WTC11 (cell line): ENCODE measurements around the gene HNRNPAB. TPM values are rescaled to one million over a fixed set of nuclear protein-coding genes. Genes with fewer than 3 reads are reported as not detected.

Experiments
- ATAC-seq: fragments of 200-7000 bp; cut with Tn5 transposase; 2 replicates; pipeline ENCODE4 v1.10.0; 2021; ENCODE audit warnings: mild to moderate bottlenecking, moderate library complexity
- CTCF ChIA-PET: fragments of 300-600 bp; sonication (Branson Sonifier 250); formaldehyde crosslinking; loops from one replicate; lab custom pipeline; 2021; ENCODE audit warnings: antibody characterized with exemption; lab: Charles Lee
- POLR2A ChIA-PET: fragments of 350-600 bp; sonication (Branson Sonifier 250); formaldehyde crosslinking; loops from one replicate; lab custom pipeline; 2021; ENCODE audit warnings: antibody characterized with exemption; lab: Charles Lee
- DNase-seq: peaks from one replicate; pipeline ENCODE4 v3.0.0; 2021; ENCODE audit warnings: low spot score
- H3K27ac Mint-ChIP-seq: 2 replicates; pipeline ENCODE4 v1.8.0; 2021; ENCODE audit warnings: mixed read lengths
- H3K27me3 Mint-ChIP-seq: 2 replicates; pipeline ENCODE4 v1.8.0; 2021; ENCODE audit warnings: low read depth, mild to moderate bottlenecking, moderate library complexity, mixed read lengths
- H3K36me3 Mint-ChIP-seq: 2 replicates; pipeline ENCODE4 v1.8.0; 2021; ENCODE audit warnings: mixed read lengths
- H3K4me1 Mint-ChIP-seq: 2 replicates; pipeline ENCODE4 v1.8.0; 2022; ENCODE audit warnings: mixed read lengths
- H3K4me3 Mint-ChIP-seq: 2 replicates; pipeline ENCODE4 v1.8.0; 2021; ENCODE audit warnings: mild to moderate bottlenecking, moderate library complexity, mixed read lengths
- H3K9me3 Mint-ChIP-seq: 2 replicates; pipeline ENCODE4 v1.8.0; 2021; ENCODE audit warnings: mixed read lengths
- ARID4B ChIP-seq: sonication (generic); formaldehyde crosslinking; IDR thresholded peaks from 2 replicates; pipeline ENCODE4 v1.8.0; 2023; ENCODE audit warnings: missing genetic modification reagents, mild to moderate bottlenecking, borderline replicate concordance
- CDX4 ChIP-seq: fragments of 250-450 bp; sonication (Bioruptor Pico); IDR thresholded peaks from 2 replicates; pipeline ENCODE4 v1.9.0; 2021; ENCODE audit warnings: moderate library complexity, mild to moderate bottlenecking, inconsistent platforms, borderline replicate concordance
- CTCF ChIP-seq: fragments of 200-600 bp; IDR thresholded peaks from 2 replicates; pipeline ENCODE4 v1.8.0; 2022; ENCODE audit warnings: antibody characterized with exemption
- E2F4 ChIP-seq: sonication (generic); formaldehyde crosslinking; IDR thresholded peaks from 2 replicates; pipeline ENCODE4 v1.8.1; 2022; ENCODE audit warnings: low read depth, mild to moderate bottlenecking, moderate library complexity, missing genetic modification reagents, borderline replicate concordance
- ERG ChIP-seq: fragments of 250-450 bp; sonication (Bioruptor Pico); IDR thresholded peaks from 2 replicates; pipeline ENCODE4 v1.8.0; 2021; ENCODE audit warnings: mild to moderate bottlenecking
- FOXP1 ChIP-seq: sonication (generic); formaldehyde crosslinking; IDR thresholded peaks from 2 replicates; pipeline ENCODE4 v1.8.0; 2022; ENCODE audit warnings: missing genetic modification reagents, mild to moderate bottlenecking, moderate library complexity, borderline replicate concordance
- FOXP4 ChIP-seq: sonication (generic); formaldehyde crosslinking; IDR thresholded peaks from 2 replicates; pipeline ENCODE4 v1.8.0; 2022; ENCODE audit warnings: mild to moderate bottlenecking, missing genetic modification reagents
- HMGA2 ChIP-seq: fragments of 250-450 bp; sonication (Bioruptor Pico); IDR thresholded peaks from 2 replicates; pipeline ENCODE4 v1.4.0; 2021; ENCODE audit warnings: mild to moderate bottlenecking, moderate library complexity
- IRF1 ChIP-seq: sonication (generic); formaldehyde crosslinking; IDR thresholded peaks from 2 replicates; pipeline ENCODE4 v1.8.0; 2023; ENCODE audit warnings: missing genetic modification reagents
- OVOL2 ChIP-seq: fragments of 250-450 bp; sonication (Bioruptor Pico); IDR thresholded peaks from 2 replicates; pipeline ENCODE4 v1.9.0; 2021; ENCODE audit warnings: mild to moderate bottlenecking, borderline replicate concordance
- RELA ChIP-seq: sonication (generic); formaldehyde crosslinking; IDR thresholded peaks from 2 replicates; pipeline ENCODE4 v1.8.1; 2022; ENCODE audit warnings: missing genetic modification reagents, mild to moderate bottlenecking, borderline replicate concordance
- TP53 ChIP-seq: sonication (generic); formaldehyde crosslinking; IDR thresholded peaks from 2 replicates; pipeline ENCODE4 v1.8.1; 2023; ENCODE audit warnings: mild to moderate bottlenecking, missing genetic modification reagents
- USF2 ChIP-seq: sonication (generic); formaldehyde crosslinking; IDR thresholded peaks from 2 replicates; pipeline ENCODE4 v1.8.1; 2023; ENCODE audit warnings: mild to moderate bottlenecking, missing genetic modification reagents, moderate library complexity
- ZBTB21 ChIP-seq: sonication (generic); formaldehyde crosslinking; IDR thresholded peaks from 2 replicates; pipeline ENCODE4 v1.8.1; 2023; ENCODE audit warnings: mild to moderate bottlenecking, missing genetic modification reagents, borderline replicate concordance
- ZMAT4 ChIP-seq: fragments of 250-450 bp; sonication (Bioruptor Pico); IDR thresholded peaks from 2 replicates; pipeline ENCODE4 v1.9.0; 2021; ENCODE audit warnings: mild to moderate bottlenecking
- ZNF263 ChIP-seq: sonication (generic); formaldehyde crosslinking; IDR thresholded peaks from 2 replicates; pipeline ENCODE4 v1.8.1; 2022; ENCODE audit warnings: low read depth, mild to moderate bottlenecking, moderate library complexity, missing genetic modification reagents
- ZNF512 ChIP-seq: sonication (generic); formaldehyde crosslinking; IDR thresholded peaks from 2 replicates; pipeline ENCODE4 v1.8.1; 2022; ENCODE audit warnings: missing genetic modification reagents, borderline replicate concordance
- ZNF671 ChIP-seq: fragments of 250-450 bp; sonication (Bioruptor Pico); IDR thresholded peaks from 2 replicates; pipeline ENCODE4 v1.8.0; 2021; ENCODE audit warnings: mild to moderate bottlenecking
- total RNA-seq: library from RNA; stranded (reverse); gene quantifications from 3 replicates; pipeline ENCODE4 v1.2.3, GENCODE V29; 2021

The HNRNPAB gene
- total RNA-seq, 1 experiment from 2014 or later: 457 TPM

- H3K36me3 Mint-ChIP-seq: no peaks in the 10 kb centered on the region
- no peak overlapping the region for H3K4me3 Mint-ChIP-seq
- POLR2A ChIA-PET: no interaction called here
- no peak for ATAC-seq
- CTCF ChIA-PET: interaction anchor here (1.1 kb wide), 1 partner anchor 27 kb away, joined by 4 read pairs; no protein-coding TSS in a partner anchor
- DNase-seq: no peak
- H3K4me1 Mint-ChIP-seq: no peaks in the 10 kb centered on the region
- TF ChIP-seq CTCF (no peak), ERG (CRISPR knock-in tag) (no peak), ZMAT4 (CRISPR knock-in tag) (no peak), USF2 (no peak), CDX4 (CRISPR knock-in tag) (no peak), ZNF512 (CRISPR knock-in tag) (no peak), ZBTB21 (CRISPR knock-in tag) (no peak), ZNF671 (CRISPR knock-in tag) (no peak), E2F4 (CRISPR knock-in tag) (no peak), FOXP4 (no peak), HMGA2 (CRISPR knock-in tag) (no peak), ZNF263 (CRISPR knock-in tag) (no peak), RELA (CRISPR knock-in tag) (no peak)
- no peaks in the 10 kb centered on the region; the same call in 1 of the 2 replicates for H3K27me3 Mint-ChIP-seq
- H3K27ac Mint-ChIP-seq: no peak overlapping the region
- no peaks in the 10 kb centered on the region for H3K9me3 Mint-ChIP-seq
These were observed 52.4 kb downstream of the HNRNPAB start for GRCh38 chr5:178256746-178257145.

GRCh38 chr5:178257650-178258049 lies 53.3 kb downstream of the HNRNPAB start:
- DNase-seq (no peak), ATAC-seq (no peak)
- Mint-ChIP-seq H3K27me3 (no peaks in the 10 kb centered on the region; the same call in 1 of the 2 replicates), H3K9me3 (no peaks in the 10 kb centered on the region), H3K36me3 (no peaks in the 10 kb centered on the region), H3K4me1 (no peaks in the 10 kb centered on the region), H3K27ac (no peak overlapping the region), H3K4me3 (no peak overlapping the region)
- POLR2A ChIA-PET: no interaction called here
- CTCF ChIA-PET: no interaction called here
- TF ChIP-seq OVOL2: no peak
- no peak for TF ChIP-seq USF2
- TF ChIP-seq FOXP1 (CRISPR knock-in tag): no peak
- no peak for TF ChIP-seq IRF1 (CRISPR knock-in tag)
- no peak for TF ChIP-seq ARID4B (CRISPR knock-in tag)
- TF ChIP-seq TP53: no peak
